NCI-H748 (cell line): ENCODE measurements around the gene AFAP1.

Experiments used
- DNase-seq: peaks from one replicate; lab custom pipeline; 2025; ENCODE audit not compliant: unreplicated experiment; lab: John Stamatoyannopoulos, UW

AFAP1 gene

GRCh38 chr4:7788193-7788592, 151.5 kb downstream of the AFAP1 start:
- no peak for DNase-seq

- no peak for DNase-seq
These were observed 151.9 kb downstream of the AFAP1 start for GRCh38 chr4:7787681-7788141.

GRCh38 chr4:7787067-7787466, 152.6 kb downstream of the AFAP1 start:
- DNase-seq, result no peak

DNA sequence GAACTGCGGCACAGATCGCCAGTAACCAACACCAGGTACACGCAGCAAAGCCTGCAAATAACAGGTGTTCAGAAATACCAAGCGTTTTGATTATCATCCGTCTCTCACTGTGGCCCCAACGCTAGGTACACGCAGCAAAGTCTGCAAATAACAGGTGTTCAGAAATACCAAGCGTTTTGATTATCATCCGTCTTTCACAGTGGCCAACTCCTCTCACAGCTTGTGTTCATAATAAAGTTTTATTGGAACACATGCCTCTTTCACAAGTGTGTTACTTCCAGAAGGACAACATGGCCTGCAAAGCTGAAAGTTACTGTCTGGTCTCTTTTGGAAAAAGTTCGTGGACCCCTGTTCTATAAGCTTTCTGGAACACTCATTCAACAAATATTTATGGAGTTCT, 153.1 kb downstream of the AFAP1 start:
- no peak for DNase-seq

- DNase-seq, result no peak
These were observed 153.6 kb downstream of the AFAP1 start for GRCh38 chr4:7786040-7786439.

GRCh38 chr4:7785017-7785416, 154.6 kb downstream of the AFAP1 start:
- no peak for DNase-seq

- DNase-seq, result no peak
These were observed 155.4 kb downstream of the AFAP1 start for GRCh38 chr4:7784131-7784870.

DNA sequence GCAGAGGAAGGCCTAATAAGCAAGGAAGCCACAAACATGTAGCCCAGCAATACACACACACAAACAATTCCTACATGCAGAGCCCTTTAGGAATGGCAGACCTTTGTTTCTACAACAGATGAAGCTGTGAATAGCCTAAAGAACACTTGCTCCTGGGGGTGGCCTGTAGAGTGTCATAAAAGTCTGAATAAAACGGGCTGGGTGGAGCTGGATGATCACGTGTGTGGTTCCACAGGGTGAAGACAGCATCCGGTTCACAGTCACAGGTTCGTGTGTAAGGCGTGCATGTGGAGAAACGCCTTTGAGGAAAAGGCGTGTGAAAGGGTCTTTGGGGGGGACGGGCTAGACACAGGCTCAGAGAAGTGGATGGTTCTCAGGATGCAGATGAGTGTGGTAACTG, 156.1 kb downstream of the AFAP1 start:
- no peak for DNase-seq

- no peak for DNase-seq
These were observed 156.9 kb downstream of the AFAP1 start for GRCh38 chr4:7782783-7783182.

DNA sequence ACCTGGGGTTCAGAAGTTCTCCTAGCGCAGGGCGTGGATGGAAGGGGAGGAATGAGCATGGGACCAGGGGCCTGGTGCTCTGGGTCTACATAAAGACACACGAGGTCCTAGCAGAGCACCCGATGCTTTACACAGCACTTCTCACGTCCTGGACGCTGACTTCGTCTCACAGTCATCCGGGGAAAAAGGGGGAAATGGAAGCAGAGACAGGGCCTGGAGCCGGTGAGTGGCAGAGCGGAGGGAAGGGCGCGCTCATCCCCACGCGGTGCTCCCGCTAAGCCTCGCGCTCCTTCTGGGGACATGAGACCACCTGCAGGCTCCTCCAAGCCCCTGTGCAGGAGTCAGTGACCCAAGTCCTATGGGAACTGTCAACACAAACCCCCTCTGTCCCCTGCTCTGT, 157.7 kb downstream of the AFAP1 start:
- DNase-seq, result no peak

DNA sequence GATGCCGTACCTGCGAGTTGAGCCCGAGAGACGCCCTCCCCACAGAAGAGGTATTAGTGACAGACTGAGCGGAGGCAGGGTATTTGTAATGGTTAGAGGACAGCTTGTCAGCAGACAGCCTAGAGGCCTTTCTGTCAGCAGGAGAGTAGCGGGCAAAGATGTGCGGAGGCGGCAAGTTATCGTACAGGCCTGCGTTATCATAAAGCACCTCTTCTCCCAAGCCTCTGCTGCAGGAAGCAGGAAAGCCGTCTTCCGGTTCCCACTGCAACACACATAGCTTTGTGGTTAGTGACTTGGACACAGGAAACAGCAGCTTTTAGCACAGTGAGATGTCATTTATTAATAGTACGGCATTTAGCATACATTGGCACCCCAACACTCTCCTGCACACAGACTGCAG, 158.3 kb downstream of the AFAP1 start:
- no peak for DNase-seq

- no peak for DNase-seq
These were observed 158.8 kb downstream of the AFAP1 start for GRCh38 chr4:7780751-7781348.

DNA sequence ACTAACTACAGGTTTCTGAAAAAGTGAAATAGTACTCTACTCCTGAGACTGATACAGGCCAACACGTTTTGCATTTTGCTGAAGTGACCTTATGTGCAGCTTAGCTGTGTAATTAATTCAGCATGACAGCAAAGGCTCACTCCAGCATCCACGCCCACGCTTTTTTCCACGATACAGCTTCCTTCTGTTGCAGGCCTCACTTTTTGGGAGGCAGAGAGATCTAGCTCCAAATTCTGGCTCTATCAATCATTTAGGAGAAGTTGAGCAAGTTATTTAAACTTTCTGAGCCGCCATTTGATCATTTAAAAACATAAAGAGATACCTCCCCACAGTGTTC, 160.3 kb downstream of the AFAP1 start:
- DNase-seq, result no peak

DNA sequence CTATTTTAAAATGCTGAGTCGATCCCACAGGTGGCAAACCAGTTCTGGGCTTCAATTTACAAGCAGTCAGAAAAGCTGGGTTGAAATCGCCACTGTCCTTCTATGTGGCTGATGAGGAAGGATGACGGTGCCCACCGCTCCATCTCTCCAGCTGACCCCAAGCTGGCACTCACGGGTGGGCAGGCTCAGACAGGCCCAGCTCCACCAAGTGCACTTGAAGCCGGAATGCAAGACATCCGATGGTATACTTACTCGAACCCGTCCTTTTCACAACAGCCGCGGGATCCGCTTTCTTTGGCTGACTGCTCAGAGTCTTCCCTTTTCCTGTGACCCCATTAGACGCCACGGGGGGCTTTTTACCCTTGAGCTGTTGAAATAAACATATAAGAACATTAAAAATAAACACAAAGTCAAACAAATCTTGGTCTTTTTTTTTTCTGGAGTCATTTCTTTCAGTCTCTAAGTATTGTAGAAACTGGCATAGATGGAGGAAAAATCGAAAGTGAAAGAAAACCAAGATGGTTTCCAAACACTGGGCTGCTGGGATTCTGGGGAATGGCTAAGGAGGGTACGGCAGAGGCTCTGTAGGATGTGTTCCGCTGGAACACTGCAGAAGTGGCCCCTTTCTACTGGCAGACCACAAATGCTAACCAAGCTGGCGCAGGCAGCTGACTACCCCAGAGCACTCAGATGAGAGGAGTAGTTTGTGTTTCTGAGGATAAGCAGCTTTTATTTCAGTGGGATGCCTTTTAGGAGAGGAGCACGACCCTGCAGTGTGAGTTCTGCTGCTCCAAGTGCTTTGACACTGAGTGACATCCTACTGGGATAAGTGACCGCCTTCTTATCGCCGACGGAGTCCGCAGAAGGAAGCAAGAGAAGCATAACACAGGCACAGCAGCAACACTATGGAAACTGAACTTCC, 160.9 kb downstream of the AFAP1 start:
- DNase-seq, result no peak

DNA sequence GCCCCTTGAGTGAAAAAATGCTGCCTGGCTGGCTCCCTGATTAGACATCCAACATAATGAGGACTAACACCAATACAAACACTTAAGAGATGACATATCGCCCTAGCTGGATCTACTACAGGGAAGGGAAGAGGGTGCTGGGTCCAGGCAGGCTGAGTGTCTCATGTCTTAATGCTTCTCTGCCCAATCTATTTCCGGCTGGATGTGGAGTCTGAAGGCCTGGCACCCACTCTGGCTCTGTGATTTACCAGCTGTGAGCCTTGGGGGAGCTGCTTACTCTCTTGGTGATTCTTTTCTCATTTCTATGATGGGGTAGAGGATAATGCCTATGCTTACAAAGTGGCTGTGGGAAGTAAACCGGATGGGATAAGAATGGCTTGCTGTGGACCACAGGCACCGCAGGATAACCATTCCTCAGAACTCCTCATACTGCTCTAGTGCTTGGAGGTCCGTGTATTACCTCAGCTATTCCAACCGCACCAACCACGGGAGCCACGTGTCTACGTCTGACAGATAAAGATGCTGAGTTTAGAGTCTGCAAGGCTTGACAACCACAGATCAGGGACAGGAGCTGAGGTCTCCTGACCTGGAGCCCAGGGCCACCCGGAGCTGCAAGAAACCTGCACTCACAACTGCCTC, 161.7 kb downstream of the AFAP1 start:
- no peak for DNase-seq

DNA sequence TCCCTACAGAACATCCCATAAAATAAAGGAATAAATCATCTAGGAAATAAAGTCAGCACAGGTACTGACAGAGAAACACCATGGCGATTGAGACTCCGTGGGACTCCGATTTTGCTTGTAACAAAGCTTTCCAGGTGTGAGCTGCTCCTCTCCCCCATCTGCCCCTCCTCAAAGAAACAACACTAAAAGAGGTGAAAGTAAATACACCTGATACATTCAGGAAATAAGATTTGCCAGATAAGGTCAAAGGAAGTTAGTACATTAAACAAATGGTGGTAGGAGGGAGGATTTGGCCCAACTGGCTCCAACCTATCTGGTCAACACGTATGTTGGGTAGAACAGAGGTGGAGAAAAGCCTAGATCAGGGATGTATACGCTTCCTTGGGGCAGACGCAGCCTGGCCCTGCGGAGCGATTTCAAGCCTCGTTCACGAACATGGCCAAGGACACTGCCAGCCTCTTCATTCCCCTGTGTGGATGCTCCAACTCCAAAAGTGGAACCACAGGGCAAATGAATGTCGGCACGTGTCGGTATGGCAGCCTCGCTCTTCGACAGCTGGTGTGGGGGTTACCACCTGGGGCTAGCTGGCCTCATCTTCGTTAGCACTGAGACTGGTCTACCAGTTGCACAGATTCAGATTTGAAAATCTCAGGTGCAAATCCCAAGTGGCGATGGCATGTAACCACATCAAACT, 162.5 kb downstream of the AFAP1 start:
- DNase-seq, result peak; percentile 34

DNA sequence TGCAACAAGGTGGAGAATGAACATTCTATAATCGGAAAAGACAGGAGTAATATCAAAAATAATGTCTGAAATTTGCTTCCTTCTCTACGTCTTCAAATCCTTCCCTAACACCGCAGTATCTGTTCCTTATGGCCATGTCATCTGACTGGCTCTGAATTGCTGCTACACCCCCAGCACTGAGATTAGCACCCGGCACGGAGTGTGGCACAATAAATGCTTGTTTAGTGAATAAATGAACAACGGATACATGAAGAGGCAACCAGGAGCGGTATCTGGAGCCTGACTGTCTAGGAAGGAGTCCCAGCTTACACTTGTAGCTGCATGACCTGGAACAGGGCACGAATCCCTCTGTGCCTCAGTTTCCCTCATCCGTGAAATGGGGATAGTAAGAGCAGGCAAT, 164.3 kb downstream of the AFAP1 start:
- DNase-seq, result no peak

GRCh38 chr4:7774301-7775294, 165.1 kb downstream of the AFAP1 start:
- no peak for DNase-seq

- DNase-seq, result no peak
These were observed 166.1 kb downstream of the AFAP1 start for GRCh38 chr4:7773401-7774180.
